ENCODE data around the gene BRAF.

- TF ChIP-seq ZBTB7A (IDR thresholded peaks at IDR 0.05; ENCODE audit: low read depth) (no peak), YY1 (IDR thresholded peaks at IDR 0.05; ENCODE audit: low read depth) (no peak), RAD21 (IDR thresholded peaks at IDR 0.05; ENCODE audit: low read depth) (no peak), EP300 (IDR thresholded peaks at IDR 0.05; ENCODE audit: borderline replicate concordance) (no peak), NFIC (IDR thresholded peaks at IDR 0.05) (no peak), FOXM1 (IDR thresholded peaks at IDR 0.05; ENCODE audit: borderline replicate concordance, low read depth) (no peak), CEBPB (IDR thresholded peaks at IDR 0.05) (no peak), EGR1 (IDR thresholded peaks at IDR 0.05) (no peak), TEAD4 (IDR thresholded peaks at IDR 0.05) (no peak), REST (IDR thresholded peaks at IDR 0.05; ENCODE audit: low read depth) (no peak), TCF12 (IDR thresholded peaks at IDR 0.05; ENCODE audit: low read depth) (no peak)
These were observed 243.0 kb downstream of the BRAF start for GRCh38 chr7:140681766-140682165.

All from Ishikawa (cell line).